BLaER1 (cell line): ENCODE results near the gene FOXK1.

Experiments used
- H3K27ac ChIP-seq: shearing (Covaris generic); formaldehyde crosslinking; 2 replicates; pipeline ENCODE4 v1.8.1; 2022
- H3K27me3 ChIP-seq: shearing (Covaris generic); formaldehyde crosslinking; 2 replicates; pipeline ENCODE4 v1.8.1; 2022
- H3K36me3 ChIP-seq: shearing (Covaris generic); formaldehyde crosslinking; 2 replicates; pipeline ENCODE4 v1.8.1; 2022
- H3K4me1 ChIP-seq: shearing (Covaris generic); formaldehyde crosslinking; 2 replicates; pipeline ENCODE4 v1.8.1; 2022
- H3K4me2 ChIP-seq: shearing (Covaris generic); formaldehyde crosslinking; 2 replicates; pipeline ENCODE4 v1.8.1; 2022
- H3K4me3 ChIP-seq: shearing (Covaris generic); formaldehyde crosslinking; 2 replicates; pipeline ENCODE4 v1.8.1; 2022
- H3K9ac ChIP-seq: shearing (Covaris generic); formaldehyde crosslinking; 2 replicates; pipeline ENCODE4 v1.8.1; 2022
- H3K9me3 ChIP-seq: shearing (Covaris generic); formaldehyde crosslinking; 2 replicates; pipeline ENCODE4 v1.8.1; 2022
- H4K20me1 ChIP-seq: shearing (Covaris generic); formaldehyde crosslinking; 2 replicates; pipeline ENCODE4 v1.8.1; 2022
- Cebpa-rat ChIP-seq: shearing (Covaris generic); IDR thresholded peaks from 2 replicates; pipeline ENCODE4 v1.8.1; 2022

FOXK1 gene

GRCh38 chr7:4739528-4739992, 57.5 kb downstream of the FOXK1 start:
- H3K9me3 ChIP-seq = no peaks in the 10 kb centered on the region
- no peak for TF ChIP-seq Cebpa-rat

GRCh38 chr7:4740796-4741195, 58.7 kb downstream of the FOXK1 start:
- H3K4me1 ChIP-seq = peaks cover 75% of the 10 kb centered on the region
- H4K20me1 ChIP-seq = peaks cover 98% of the 10 kb centered on the region
- H3K9ac ChIP-seq = no peak overlapping the region
- H3K4me2 ChIP-seq = no peak overlapping the region
- H3K36me3 ChIP-seq = peaks cover 44% of the 10 kb centered on the region
- TF ChIP-seq Cebpa-rat = no peak
- H3K4me3 ChIP-seq = no peak overlapping the region
- no peak overlapping the region for H3K27ac ChIP-seq
- H3K27me3 ChIP-seq = no peaks in the 10 kb centered on the region
- H3K9me3 ChIP-seq = no peaks in the 10 kb centered on the region

More at GRCh38 chr7:4739528-4739992, 57.5 kb downstream of the FOXK1 start:
- peaks cover 100% of the 10 kb centered on the region for H4K20me1 ChIP-seq
- H3K4me2 ChIP-seq = peak overlapping the region; percentile 71
- peaks cover 75% of the 10 kb centered on the region for H3K4me1 ChIP-seq
- no peak overlapping the region for H3K4me3 ChIP-seq
- peak overlapping the region; percentile 39 for H3K9ac ChIP-seq
- H3K27me3 ChIP-seq = no peaks in the 10 kb centered on the region
- peak overlapping the region; percentile 68 for H3K27ac ChIP-seq
- H3K36me3 ChIP-seq = peaks cover 48% of the 10 kb centered on the region

- Histone ChIP-seq H3K4me1 (peaks cover 82% of the 10 kb centered on the region), H3K4me3 (no peak overlapping the region), H3K9ac (no peak overlapping the region), H3K27me3 (no peaks in the 10 kb centered on the region), H3K9me3 (no peaks in the 10 kb centered on the region), H3K27ac (no peak overlapping the region), H4K20me1 (peaks cover 98% of the 10 kb centered on the region), H3K36me3 (peaks cover 45% of the 10 kb centered on the region), H3K4me2 (no peak overlapping the region)
- no peak for TF ChIP-seq Cebpa-rat
Measured at GRCh38 chr7:4742051-4742573, 60.0 kb downstream of the FOXK1 start.

- peaks cover 48% of the 10 kb centered on the region for H3K36me3 ChIP-seq
- no peak for TF ChIP-seq Cebpa-rat
- peak overlapping the region; percentile 89 for H3K4me2 ChIP-seq
- H3K9ac ChIP-seq = no peak overlapping the region
- peaks cover 98% of the 10 kb centered on the region for H4K20me1 ChIP-seq
- H3K27me3 ChIP-seq = no peaks in the 10 kb centered on the region
- H3K9me3 ChIP-seq = no peaks in the 10 kb centered on the region
- no peak overlapping the region for H3K27ac ChIP-seq
- peaks cover 84% of the 10 kb centered on the region for H3K4me1 ChIP-seq
- no peak overlapping the region for H3K4me3 ChIP-seq
Measured at GRCh38 chr7:4742852-4743251, 60.8 kb downstream of the FOXK1 start.

- Histone ChIP-seq H3K9me3 (no peaks in the 10 kb centered on the region), H3K4me3 (peak overlapping the region; percentile 57), H3K4me1 (peaks cover 84% of the 10 kb centered on the region), H3K27ac (peak overlapping the region; percentile 77), H3K9ac (peak overlapping the region; percentile 75), H3K36me3 (peaks cover 59% of the 10 kb centered on the region), H3K4me2 (peak overlapping the region; percentile 89), H3K27me3 (no peaks in the 10 kb centered on the region), H4K20me1 (peaks cover 98% of the 10 kb centered on the region)
- no peak for TF ChIP-seq Cebpa-rat
Measured at GRCh38 chr7:4744391-4745264, 62.5 kb downstream of the FOXK1 start.

- Histone ChIP-seq H3K4me3 (peak overlapping the region; percentile 57), H3K9ac (peak overlapping the region; percentile 75), H4K20me1 (peaks cover 98% of the 10 kb centered on the region), H3K4me2 (peak overlapping the region; percentile 89), H3K27ac (peak overlapping the region; percentile 77), H3K27me3 (no peaks in the 10 kb centered on the region), H3K9me3 (no peaks in the 10 kb centered on the region), H3K4me1 (peaks cover 81% of the 10 kb centered on the region), H3K36me3 (peaks cover 67% of the 10 kb centered on the region)
- no peak for TF ChIP-seq Cebpa-rat
Measured at GRCh38 chr7:4745265-4745919, 63.3 kb downstream of the FOXK1 start.

GRCh38 chr7:4745971-4746919, 64.2 kb downstream of the FOXK1 start:
- H3K4me1 ChIP-seq = peaks cover 85% of the 10 kb centered on the region
- peaks cover 98% of the 10 kb centered on the region for H4K20me1 ChIP-seq
- H3K27ac ChIP-seq = peak overlapping the region; percentile 77
- TF ChIP-seq Cebpa-rat = no peak
- H3K4me2 ChIP-seq = peak overlapping the region; percentile 89
- H3K36me3 ChIP-seq = peaks cover 67% of the 10 kb centered on the region
- H3K4me3 ChIP-seq = peak overlapping the region; percentile 57
- H3K9me3 ChIP-seq = no peaks in the 10 kb centered on the region
- no peaks in the 10 kb centered on the region for H3K27me3 ChIP-seq
- peak overlapping the region; percentile 75 for H3K9ac ChIP-seq

GRCh38 chr7:4747013-4747412, 64.9 kb downstream of the FOXK1 start:
- no peak for TF ChIP-seq Cebpa-rat
- Histone ChIP-seq H3K9ac (no peak overlapping the region), H3K4me3 (no peak overlapping the region), H3K9me3 (no peaks in the 10 kb centered on the region), H3K4me1 (peaks cover 93% of the 10 kb centered on the region), H3K27ac (peak overlapping the region; percentile 77), H4K20me1 (peaks cover 98% of the 10 kb centered on the region), H3K4me2 (peak overlapping the region; percentile 89), H3K27me3 (no peaks in the 10 kb centered on the region), H3K36me3 (peaks cover 67% of the 10 kb centered on the region)

GRCh38 chr7:4747746-4748145, 65.7 kb downstream of the FOXK1 start:
- H3K4me1 ChIP-seq = peaks cover 95% of the 10 kb centered on the region
- TF ChIP-seq Cebpa-rat = no peak
- H3K36me3 ChIP-seq = peaks cover 67% of the 10 kb centered on the region
- peak overlapping the region; percentile 34; the same call in 1 of the 2 replicates for H3K4me3 ChIP-seq
- H4K20me1 ChIP-seq = peaks cover 98% of the 10 kb centered on the region
- peak overlapping the region; percentile 89 for H3K4me2 ChIP-seq
- H3K27ac ChIP-seq = peak overlapping the region; percentile 68
- peak overlapping the region; percentile 20 for H3K9ac ChIP-seq
- no peaks in the 10 kb centered on the region for H3K9me3 ChIP-seq
- no peaks in the 10 kb centered on the region for H3K27me3 ChIP-seq
